GM21526 (cell line): ENCODE results near the gene MRC2.

ENCODE experiments used
- ATAC-seq: cut with Tn5 transposase; IDR thresholded peaks from one replicate; pipeline ENCODE4 v1.9.1; 2021; ENCODE audit warnings: moderate library complexity; ENCODE audit not compliant: unreplicated experiment, low FRiP score

The MRC2 gene

DNA sequence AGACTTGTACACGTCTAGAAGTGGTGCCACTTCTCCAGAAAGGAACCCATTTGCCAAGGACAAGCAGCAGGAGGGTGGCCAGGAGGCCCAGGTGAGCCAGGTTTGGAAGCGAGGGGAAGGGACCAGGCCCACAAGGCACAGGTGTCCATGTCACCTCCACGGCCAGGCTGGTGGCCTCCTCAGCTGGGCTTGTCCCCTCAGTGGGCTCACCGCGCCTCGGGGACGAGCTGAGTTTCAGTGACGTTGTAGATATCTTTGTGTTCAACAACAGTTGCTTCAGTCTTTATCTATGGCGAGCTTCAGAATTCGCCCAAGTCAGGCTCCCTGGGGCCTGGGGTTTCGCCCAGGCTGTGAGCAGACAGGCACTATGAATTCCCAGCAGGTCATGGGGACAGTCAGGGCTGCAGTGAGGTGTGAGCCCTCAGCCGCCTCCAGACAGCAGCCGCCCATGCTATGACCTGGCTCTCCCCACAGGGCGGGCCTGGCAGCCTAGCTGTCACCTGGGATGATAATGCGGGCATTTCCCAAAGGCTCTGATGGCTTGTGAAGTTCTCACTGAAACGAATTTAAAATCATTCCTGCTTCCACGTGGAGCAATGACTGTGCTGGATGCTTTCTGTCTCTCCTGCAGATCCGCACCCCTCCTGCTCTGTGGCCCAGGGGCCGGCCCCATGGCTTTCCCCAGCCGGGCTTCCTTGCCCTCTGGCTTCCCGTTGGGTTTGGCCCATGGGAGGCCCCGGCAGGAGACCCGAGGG is 89.5 kb downstream of the MRC2 start:
- no peak for ATAC-seq

- no peak for ATAC-seq
These were observed 90.1 kb downstream of the MRC2 start for GRCh38 chr17:62717589-62717855.

DNA sequence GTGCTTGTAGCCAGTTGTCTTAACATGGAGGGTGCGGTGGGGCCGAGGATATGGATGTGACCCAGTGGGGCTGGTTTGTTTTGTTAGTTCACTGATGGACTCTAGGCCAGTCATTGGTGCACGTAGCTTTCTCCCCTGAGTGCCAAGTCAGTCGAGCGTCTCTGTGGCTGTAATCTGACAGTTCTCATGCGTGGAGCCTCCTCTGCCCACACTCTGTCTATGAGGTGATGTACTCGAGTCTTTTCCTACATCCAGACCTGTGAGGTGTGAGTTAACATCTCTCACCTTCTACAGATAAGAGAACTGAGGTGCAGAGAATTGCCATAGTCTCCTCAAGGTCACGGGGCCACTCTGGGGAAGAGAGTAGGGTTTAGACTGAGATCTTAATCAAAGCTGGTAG is 90.4 kb downstream of the MRC2 start:
- no peak for ATAC-seq

DNA sequence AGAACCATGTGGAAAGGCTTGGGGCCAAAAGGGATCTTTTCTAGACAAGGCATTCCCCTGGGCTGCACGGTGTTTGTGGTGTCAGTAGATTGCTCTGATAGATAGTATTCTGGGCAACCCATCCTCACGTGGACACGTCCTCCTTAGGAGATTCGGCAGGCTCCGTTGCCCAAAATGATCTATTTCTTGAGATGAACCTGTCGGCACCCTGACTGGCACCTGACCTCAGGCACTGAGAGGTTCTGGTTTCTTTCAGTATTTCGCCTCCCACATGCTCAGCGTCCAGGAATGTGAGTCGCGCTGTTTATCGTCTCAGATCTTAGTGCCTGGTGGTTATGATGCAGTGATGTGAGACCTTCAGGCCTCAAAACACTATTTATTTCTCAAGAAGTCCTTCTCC is 91.0 kb downstream of the MRC2 start:
- ATAC-seq = no peak

DNA sequence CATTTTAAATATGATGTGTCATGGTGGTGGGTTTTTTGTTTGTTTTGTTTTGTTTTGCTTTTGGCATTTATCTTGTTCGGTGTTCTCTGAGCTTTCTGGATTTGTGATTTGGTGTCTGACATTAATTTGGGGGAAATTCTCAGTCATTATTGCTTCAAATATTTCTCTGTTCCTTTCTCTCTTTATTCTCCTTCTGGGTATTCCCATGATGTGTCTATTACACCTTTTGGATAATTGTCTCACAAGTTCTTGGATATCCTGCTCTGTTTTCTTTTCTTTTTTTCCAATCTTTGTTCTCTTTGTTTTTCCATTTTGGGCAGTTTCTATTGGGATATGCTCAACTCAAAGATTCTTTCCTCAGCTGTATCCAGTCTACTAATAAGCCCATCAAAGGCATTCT is 92.1 kb downstream of the MRC2 start:
- ATAC-seq = no peak

- ATAC-seq = no peak
These were observed 92.8 kb downstream of the MRC2 start for GRCh38 chr17:62720126-62720850.

- no peak for ATAC-seq
These were observed 95.2 kb downstream of the MRC2 start for GRCh38 chr17:62722625-62723024.

DNA sequence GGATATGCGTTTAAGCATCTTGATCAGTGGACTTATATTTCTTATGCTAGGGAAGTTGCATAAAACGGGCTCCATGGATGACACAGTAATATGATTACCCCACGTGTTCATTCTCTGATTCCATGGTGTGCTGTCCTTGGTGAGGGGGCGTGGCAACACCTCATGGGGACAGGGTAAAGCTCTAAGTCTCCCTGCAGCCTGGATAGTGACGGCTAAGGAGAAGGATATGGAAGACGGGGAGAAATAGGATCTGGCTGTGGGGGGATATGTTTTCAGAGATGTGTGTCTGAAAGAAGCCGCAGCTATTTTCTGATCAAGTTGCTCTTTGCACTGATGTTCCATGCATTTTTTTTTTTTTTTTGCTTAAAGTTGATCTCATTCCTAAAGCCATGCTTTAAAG is 96.4 kb downstream of the MRC2 start:
- no peak for ATAC-seq

DNA sequence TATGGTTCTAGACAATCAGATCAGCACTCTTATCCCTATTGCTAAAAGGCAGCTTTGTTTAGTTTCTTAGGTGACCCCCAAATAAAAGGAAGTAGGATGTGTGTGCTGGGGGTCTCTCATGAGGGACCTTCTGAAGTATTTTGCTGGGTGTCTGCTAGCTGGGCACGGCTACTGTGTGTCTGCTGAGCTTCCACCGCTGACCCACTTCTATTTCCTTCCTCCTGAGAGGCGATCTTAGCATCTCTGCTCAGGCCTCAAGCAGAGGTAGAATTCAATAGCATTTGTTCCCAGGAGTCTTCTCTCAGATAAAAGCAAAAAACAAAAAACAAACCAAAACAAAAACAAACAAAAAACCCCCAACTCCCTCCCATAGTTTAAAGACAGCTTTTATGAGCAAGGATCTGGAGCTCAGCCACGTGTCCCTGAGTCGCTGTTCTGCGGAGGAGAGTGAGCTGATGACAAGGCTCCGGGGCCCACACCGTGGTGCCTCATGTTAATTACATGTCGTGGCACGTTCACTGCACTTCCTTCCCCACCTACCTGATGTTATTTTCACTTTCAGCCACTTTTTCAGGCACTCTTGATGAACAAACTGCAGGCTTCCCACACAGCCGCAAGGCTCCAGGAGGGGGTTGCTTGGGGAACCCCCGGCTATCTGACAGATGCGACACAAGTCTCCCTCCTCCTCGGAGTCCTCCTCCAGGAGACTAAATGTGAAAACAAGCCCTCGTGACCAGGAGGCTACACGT is 97.1 kb downstream of the MRC2 start:
- ATAC-seq = peak; percentile 92

DNA sequence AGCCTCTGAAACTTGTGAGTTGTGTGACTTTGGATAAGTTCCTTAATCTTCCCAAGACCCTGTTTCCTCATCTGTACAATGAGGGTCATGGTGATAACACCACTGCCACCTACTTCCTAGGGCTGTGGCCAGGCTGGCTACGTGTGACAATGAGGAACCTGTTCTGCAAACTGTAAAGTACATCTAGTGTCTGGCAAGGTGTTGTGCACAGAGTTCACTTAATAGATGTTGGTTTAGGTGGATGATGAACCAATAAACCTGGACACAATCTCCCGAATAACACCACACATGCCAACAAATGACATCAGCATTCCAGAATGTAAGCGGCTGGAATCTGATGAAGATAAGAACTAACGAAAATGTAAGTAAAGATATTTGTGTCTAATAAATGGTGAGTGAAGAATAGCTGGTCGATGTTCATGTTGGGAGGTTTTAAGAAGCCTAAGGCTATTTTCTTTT is 98.3 kb downstream of the MRC2 start:
- ATAC-seq = no peak

GRCh38 chr17:62727916-62728672 is 100.6 kb downstream of the MRC2 start:
- no peak for ATAC-seq

DNA sequence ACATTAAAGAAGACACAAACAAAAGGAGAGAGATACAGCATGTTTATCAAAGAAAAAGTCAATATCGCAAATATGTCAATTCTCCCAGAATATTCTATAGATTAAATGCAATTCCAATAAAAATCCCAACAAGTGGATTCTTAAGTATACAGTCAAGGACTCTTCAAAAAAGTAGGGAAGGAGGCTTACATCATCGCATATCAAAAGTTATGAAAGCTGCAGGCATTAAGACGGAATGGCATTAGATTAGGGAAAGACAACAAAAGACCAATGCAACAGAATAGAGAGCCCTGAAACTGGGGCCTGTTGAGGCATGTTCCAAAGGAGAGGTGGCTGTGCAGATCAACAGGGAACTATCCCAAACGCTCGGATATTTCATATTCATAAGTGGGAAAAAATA is 104.7 kb downstream of the MRC2 start:
- no peak for ATAC-seq

DNA sequence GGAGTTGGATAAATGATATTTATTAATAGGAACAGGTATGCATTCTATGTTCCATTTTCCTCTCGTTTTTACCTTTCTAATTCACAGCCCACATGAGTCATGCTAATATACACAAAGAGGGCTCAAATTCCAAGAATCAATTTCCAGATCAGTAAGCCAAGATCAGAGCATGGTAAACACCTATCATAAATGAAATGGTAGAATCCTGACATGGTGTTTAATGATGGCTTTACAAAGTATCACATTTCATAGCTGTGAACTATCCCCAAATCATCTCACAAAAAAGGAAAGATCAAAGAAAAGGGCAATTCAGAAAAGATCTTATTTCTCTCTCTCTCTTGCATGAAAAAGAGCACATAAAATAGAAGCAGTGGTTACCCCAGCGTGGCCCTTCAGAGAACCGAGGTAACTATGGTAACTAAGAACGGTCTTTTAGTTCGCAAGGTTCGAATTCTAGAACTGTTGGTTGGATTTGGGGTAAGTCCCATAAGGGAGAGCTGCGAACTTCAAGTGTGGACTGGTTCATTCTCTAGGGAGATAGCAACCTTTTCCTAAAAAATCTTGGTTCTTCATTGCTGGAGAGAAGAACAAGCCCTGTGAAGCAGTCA is 107.7 kb downstream of the MRC2 start:
- no peak for ATAC-seq

DNA sequence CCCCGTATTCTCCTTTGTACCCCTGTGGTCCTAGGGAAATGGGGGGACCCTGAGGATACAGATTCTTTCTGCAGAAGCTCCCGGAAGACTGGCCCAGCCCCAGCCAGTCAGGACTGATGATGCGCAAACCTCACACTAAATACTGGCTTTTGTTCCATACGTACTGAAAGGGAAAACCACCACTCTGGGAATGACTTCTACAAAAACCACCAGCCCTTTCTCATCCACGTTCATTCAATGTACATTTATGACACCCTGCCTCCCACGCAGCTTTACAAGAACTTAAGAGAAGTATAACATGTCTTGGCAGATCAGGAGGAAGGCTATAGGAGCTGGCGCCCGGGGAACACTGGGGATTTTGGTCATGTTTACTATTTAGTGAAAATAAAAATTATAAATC is 110.0 kb downstream of the MRC2 start:
- ATAC-seq = no peak

- no peak for ATAC-seq
These were observed 110.8 kb downstream of the MRC2 start for GRCh38 chr17:62738281-62738680.

DNA sequence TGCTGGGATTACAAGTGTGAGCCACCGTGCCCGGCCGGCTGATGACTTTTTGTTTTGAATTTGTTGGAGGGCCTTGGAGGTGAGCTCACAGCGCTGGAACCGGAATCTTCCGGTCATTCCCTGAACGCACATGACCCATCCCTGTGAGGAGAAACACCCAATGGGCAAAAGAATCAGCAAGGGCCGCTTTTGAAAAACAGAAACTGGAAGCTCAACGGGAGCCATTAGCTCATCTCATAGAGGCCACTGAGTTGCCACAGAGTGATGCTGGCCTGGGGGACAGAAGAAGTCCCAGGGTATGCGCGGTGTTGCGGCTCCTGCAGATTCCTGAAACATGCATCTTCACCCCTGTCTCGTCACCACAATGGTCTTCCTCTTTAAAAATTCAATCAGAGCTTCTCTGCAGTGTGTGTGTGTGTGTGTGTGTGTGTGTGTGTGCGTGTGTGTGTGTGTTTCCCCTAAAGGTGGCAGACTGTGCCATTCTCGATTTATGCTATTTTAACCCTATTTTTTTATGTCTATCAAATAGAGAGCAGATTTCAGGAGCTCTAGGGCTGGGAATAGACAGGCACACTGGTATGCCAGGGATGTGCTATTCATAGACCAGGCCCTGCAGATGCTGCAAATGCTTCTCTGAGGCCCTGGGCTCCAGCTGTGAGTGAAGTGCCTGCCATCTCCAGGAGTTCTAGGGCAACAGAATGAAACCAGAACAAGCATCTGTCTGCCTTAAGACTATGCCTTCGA is 112.3 kb downstream of the MRC2 start:
- ATAC-seq = no peak

GRCh38 chr17:62741290-62741689 is 113.8 kb downstream of the MRC2 start:
- no peak for ATAC-seq
